Measurements from ENCODE around the gene PLEKHG4. TPM values are rescaled to one million over a fixed set of nuclear protein-coding genes. Genes with fewer than 3 reads are reported as not detected.

Gene PLEKHG4
- polyA plus RNA-seq, 2 donors, result 8.9 to 13.3 TPM

Other genes starting within 250 kb of the PLEKHG4 start
- 1 to 10 TPM; 8.8 to 9.9 TPM for gene PHAF1, start 169.6 kb upstream of the PLEKHG4 start, polyA plus RNA-seq
- gene B3GNT9, start 128.5 kb upstream of the PLEKHG4 start, polyA plus RNA-seq, result 1 to 10 TPM; 3.5 to 4.1 TPM
- gene TRADD, start 119.6 kb upstream of the PLEKHG4 start, polyA plus RNA-seq, result 10 to 100 TPM; 21.8 to 27.3 TPM
- 10 to 100 TPM; 11.2 to 22.6 TPM for gene FBXL8, start 119.6 kb upstream of the PLEKHG4 start, polyA plus RNA-seq
- gene HSF4, start 114.8 kb upstream of the PLEKHG4 start, polyA plus RNA-seq, result 10 to 100 TPM; 22.9 to 80.4 TPM
- 10 to 100 TPM; 36.7 to 59.0 TPM for gene NOL3, start 109.0 kb upstream of the PLEKHG4 start, polyA plus RNA-seq
- 10 to 100 TPM; 18.2 to 30.5 TPM for gene MATCAP1, start 95.6 kb upstream of the PLEKHG4 start, polyA plus RNA-seq
- 1 to 10 TPM; 1.2 to 1.5 TPM for gene EXOC3L1, start 89.4 kb upstream of the PLEKHG4 start, polyA plus RNA-seq
- gene E2F4, start 87.4 kb upstream of the PLEKHG4 start, polyA plus RNA-seq, result 10 to 100 TPM; 49.1 to 53.0 TPM
- 10 to 100 TPM; 21.5 to 23.7 TPM for gene ELMO3, start 80.4 kb upstream of the PLEKHG4 start, polyA plus RNA-seq
- gene TMEM208, start 52.4 kb upstream of the PLEKHG4 start, polyA plus RNA-seq, result 10 to 100 TPM; 73.4 to 83.1 TPM
- gene FHOD1, start 32.1 kb upstream of the PLEKHG4 start, polyA plus RNA-seq, result 10 to 100 TPM in 1 of 2 donors, 1 to 10 TPM in 1; 6.3 to 11.4 TPM
- gene SLC9A5, start 30.6 kb upstream of the PLEKHG4 start, polyA plus RNA-seq, result under 1 TPM; 0.11 to 0.43 TPM
- gene KCTD19, start 47.2 kb downstream of the PLEKHG4 start, polyA plus RNA-seq, result not detected
- gene LRRC36, start 47.3 kb downstream of the PLEKHG4 start, polyA plus RNA-seq, result under 1 TPM in 1 of 2 donors, not detected in 1; 0.02 TPM
- gene TPPP3, start 114.0 kb downstream of the PLEKHG4 start, polyA plus RNA-seq, result 10 to 100 TPM; 15.2 to 39.0 TPM
- gene ZDHHC1, start 136.9 kb downstream of the PLEKHG4 start, polyA plus RNA-seq, result 1 to 10 TPM; 3.3 to 4.7 TPM
- 10 to 100 TPM; 10.7 to 15.2 TPM for gene HSD11B2, start 151.6 kb downstream of the PLEKHG4 start, polyA plus RNA-seq
- 10 to 100 TPM; 17.0 to 78.1 TPM for gene ATP6V0D1, start 201.6 kb downstream of the PLEKHG4 start, polyA plus RNA-seq
- not detected for gene AGRP, start 204.0 kb downstream of the PLEKHG4 start, polyA plus RNA-seq
- gene RIPOR1, start 249.3 kb downstream of the PLEKHG4 start, polyA plus RNA-seq, result 10 to 100 TPM; 12.7 to 14.9 TPM

All from esophagus (tissue), 2 donors.